ENCODE results near the gene TWSG1.

DNA sequence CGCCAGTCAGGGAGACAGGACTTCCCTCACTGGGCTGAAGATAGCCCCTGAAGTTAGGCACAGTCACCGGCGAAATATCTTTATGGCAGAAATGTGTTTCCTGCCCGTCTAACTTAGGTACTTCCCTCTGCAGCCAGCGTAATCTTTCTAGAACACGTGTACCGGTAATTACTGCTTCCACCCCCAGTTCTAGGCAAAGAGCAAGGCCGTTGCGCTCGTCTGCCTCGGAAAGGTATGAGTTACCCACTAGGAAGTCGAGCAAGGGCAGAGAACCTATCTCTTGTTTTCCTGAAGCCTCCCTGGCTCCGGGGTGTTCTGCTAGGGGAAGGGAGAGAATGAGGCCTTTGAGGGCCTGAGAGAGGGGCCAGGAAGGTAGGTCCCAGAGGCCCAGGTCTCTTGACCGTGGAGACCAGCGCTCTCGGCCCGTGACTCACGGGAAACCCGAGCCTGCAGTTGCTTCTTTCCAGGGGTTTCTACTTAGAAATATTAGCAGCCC, 70.0 kb downstream of the TWSG1 start:
- TF ChIP-seq TAF1 (IDR thresholded peaks at IDR 0.05; ENCODE audit: borderline replicate concordance, low read depth, low read length) = no peak
- TF ChIP-seq POLR2A (IDR thresholded peaks at IDR 0.05; ENCODE audit: low read depth, low read length) = no peak
- TF ChIP-seq POLR2AphosphoS5 (IDR thresholded peaks at IDR 0.05; ENCODE audit: low read depth, low read length) = no peak
